ENCODE measurements around the gene SARS1.

The SARS1 gene

DNA sequence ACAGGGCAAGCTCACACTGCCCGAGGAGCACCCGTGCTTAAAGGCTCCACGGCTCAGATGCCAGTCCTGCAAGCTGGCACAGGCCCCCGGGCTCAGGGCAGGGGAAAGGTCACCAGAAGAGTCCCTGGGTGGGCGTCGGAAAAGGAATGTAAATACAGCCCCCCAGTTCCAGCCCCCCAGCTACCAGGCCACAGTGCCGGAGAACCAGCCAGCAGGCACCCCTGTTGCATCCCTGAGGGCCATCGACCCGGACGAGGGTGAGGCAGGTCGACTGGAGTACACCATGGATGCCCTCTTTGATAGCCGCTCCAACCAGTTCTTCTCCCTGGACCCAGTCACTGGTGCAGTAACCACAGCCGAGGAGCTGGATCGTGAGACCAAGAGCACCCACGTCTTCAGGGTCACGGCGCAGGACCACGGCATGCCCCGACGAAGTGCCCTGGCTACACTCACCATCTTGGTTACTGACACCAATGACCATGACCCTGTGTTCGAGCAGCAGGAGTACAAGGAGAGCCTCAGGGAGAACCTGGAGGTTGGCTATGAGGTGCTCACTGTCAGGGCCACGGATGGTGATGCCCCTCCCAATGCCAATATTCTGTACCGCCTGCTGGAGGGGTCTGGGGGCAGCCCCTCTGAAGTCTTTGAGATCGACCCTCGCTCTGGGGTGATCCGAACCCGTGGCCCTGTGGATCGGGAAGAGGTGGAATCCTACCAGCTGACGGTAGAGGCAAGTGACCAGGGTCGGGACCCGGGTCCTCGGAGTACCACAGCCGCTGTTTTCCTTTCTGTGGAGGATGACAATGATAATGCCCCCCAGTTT is 36.9 kb downstream of the SARS1 start:
- no peak for DNase-seq (ENCODE audit: low read depth)

DNA sequence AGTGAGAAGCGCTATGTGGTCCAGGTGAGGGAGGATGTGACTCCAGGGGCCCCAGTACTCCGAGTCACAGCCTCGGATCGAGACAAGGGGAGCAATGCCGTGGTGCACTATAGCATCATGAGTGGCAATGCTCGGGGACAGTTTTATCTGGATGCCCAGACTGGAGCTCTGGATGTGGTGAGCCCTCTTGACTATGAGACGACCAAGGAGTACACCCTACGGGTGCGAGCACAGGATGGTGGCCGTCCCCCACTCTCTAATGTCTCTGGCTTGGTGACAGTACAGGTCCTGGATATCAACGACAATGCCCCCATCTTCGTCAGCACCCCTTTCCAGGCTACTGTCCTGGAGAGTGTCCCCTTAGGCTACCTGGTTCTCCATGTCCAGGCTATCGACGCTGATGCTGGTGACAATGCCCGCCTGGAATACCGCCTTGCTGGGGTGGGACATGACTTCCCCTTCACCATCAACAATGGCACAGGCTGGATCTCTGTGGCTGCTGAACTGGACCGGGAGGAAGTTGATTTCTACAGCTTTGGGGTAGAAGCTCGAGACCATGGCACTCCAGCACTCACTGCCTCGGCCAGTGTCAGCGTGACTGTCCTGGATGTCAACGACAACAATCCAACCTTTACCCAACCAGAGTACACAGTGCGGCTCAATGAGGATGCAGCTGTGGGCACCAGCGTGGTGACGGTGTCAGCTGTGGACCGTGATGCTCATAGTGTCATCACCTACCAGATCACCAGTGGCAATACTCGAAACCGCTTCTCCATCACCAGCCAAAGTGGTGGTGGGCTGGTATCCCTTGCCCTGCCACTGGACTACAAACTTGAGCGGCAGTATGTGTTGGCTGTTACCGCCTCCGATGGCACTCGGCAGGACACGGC is 37.8 kb downstream of the SARS1 start:
- DNase-seq (ENCODE audit: low read depth): no peak

DNA sequence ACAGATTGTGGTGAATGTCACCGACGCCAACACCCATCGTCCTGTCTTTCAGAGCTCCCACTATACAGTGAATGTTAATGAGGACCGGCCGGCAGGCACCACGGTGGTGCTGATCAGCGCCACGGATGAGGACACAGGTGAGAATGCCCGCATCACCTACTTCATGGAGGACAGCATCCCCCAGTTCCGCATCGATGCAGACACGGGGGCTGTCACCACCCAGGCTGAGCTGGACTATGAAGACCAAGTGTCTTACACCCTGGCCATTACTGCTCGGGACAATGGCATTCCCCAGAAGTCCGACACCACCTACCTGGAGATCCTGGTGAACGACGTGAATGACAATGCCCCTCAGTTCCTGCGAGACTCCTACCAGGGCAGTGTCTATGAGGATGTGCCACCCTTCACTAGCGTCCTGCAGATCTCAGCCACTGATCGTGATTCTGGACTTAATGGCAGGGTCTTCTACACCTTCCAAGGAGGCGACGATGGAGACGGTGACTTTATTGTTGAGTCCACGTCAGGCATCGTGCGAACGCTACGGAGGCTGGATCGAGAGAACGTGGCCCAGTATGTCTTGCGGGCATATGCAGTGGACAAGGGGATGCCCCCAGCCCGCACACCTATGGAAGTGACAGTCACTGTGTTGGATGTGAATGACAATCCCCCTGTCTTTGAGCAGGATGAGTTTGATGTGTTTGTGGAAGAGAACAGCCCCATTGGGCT is 38.6 kb downstream of the SARS1 start:
- DNase-seq (ENCODE audit: low read depth): no peak

DNA sequence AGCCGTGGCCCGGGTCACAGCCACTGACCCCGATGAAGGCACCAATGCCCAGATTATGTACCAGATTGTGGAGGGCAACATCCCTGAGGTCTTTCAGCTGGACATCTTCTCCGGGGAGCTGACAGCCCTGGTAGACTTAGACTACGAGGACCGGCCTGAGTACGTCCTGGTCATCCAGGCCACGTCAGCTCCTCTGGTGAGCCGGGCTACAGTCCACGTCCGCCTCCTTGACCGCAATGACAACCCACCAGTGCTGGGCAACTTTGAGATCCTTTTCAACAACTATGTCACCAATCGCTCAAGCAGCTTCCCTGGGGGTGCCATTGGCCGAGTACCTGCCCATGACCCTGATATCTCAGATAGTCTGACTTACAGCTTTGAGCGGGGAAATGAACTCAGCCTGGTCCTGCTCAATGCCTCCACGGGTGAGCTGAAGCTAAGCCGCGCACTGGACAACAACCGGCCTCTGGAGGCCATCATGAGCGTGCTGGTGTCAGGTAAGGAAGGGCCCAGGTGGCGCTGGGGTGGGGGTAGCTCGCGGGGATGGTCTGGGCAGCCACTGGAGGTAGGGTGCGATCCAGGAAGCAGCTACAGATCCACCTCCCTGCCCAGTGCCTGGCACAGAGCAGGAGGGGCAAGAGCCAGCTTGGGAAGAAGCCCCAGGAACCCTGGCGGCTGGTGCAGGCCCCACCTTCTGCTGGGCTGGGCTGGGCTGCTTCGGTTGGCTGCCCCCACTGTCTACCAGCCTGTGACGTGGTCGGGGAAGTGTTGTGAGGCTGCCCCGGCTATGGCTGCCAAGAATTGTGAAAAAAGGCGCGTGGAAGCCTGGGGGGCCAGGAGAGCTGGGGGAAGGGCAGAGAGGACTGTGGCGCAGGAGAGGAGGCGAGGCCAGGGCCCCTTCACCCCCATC is 39.4 kb downstream of the SARS1 start:
- DNase-seq (ENCODE audit: low read depth): no peak

DNA sequence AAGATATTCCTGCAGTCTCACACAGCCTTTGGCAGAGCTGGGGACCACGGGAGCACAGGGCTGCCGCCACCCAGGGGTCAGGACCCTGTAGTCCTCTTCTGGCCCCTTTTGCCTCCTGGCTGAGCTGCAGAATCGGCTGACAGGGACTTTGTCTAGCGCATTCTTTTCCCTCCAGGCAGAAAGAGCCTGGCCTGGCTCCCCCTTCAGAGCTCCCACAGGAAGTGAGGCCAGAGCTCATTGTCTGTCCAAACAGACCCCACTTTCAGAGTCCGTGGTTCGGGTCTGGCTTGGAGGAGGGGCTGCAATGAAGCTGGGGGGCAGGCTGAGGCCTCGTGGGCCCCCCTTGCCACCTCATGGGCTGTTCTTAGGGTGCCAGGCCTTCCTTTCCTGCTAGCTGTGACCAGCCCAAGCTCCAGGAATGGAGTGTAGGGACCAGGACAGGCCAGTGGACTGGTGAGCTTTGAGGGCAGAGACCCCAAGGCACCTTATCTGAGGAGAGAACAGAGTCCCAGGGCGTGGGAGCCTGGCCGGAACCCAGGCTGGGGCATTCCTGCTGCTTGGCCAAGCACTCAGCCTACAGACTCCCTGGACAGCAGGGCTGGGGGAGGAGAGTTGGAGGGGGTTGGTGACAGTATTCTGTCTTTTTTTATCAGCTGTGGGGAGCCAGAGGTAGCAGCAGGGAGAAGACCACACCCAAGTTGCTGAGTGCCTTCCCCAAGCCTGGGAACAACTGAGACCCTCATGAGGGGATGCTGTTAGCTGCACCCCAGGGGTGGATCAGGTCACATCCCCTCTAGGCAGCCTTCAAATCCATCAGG is 40.3 kb downstream of the SARS1 start:
- DNase-seq (ENCODE audit: low read depth): no peak

DNA sequence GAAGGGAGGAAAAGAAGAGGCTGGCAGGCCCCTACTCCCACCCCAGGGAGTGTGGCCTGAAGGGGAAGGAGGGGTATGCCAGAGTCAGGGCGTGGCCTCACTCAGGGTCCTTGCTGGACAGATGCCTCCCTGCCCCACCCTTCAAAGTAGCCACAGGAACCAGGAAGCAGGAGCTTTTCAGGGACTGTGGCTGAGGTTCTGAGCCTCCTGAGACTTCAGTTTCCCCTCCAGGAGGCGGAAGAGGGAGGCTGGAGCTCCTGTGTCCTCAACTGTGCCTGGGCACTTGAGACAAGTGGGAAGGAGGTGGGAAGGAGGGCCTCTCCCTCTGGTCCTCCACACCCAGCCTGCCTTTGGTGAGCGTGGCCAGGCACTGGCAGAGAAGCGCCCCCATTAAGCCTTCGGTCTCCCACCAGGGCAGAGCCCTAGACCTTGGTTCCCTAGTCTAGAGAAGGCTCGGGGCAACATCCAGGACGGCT is 40.9 kb downstream of the SARS1 start:
- no peak for DNase-seq (ENCODE audit: low read depth)

DNA sequence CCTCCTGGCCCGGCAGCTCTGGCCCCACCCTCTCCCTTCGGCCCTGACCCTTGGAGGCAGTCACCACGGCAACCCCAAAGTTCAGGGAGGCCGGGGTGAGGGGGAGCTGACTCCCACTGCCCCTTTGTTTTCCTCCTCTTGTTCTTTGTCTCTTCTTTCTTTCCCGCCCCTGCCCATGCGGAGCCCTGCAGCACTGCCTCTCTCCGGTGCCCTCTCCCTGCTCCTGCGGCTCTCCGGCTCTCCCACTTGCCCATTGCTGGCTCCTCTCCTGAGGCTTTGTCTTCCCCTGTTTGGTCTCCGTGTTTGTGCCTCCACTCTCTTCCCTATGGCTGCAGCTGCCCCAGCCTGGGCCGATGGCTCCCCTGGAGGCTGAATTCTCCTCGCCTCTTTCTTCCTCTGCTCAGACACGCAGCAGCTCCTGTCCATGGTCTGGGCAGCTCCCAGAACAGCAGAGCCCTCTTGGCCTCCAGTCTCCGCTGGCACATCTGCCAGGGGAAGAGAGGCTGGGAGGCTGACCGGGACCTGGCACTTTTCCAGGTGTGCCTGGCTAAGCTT is 41.5 kb downstream of the SARS1 start:
- no peak for DNase-seq (ENCODE audit: low read depth)

DNA sequence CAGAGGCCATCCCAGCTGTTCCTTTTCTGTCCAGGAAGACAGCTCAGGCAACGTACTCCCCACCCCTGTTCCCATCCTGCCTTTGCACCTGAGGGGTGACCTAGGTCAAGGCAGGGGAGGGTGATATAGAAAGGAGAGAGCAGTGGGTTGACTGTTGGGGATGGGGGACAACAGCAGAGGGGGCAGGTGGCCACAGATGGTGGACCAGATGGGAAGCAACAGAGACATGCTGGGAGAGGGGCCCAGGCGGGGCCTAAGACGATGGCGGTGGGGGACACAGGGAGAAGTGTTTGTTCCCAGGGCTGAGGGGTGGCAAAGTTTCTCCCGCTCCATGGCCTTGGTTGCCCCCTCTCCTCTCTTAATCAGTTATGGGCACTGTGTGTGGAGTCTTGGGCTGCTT is 42.0 kb downstream of the SARS1 start:
- DNase-seq (ENCODE audit: low read depth): no peak

DNA sequence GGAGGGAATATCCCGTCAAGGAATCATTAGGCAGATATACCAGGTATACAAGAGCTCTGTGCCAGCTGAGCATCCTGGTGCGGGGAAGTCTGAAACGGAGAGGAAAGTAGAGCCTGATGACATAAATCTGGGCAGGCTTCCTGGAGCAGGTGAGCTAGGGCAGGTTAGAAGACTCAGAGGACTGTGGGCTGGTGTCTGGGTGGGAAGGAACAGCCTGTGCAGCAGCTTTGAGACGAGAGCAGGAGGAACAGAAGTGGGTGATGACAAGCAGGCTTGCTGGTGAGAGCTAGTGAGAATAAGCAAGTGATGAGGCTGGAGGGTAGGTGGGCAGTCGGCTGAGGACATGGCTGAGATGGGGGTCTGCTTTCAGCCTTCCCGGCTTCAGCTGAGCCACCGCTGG is 42.4 kb downstream of the SARS1 start:
- DNase-seq (ENCODE audit: low read depth): no peak

DNA sequence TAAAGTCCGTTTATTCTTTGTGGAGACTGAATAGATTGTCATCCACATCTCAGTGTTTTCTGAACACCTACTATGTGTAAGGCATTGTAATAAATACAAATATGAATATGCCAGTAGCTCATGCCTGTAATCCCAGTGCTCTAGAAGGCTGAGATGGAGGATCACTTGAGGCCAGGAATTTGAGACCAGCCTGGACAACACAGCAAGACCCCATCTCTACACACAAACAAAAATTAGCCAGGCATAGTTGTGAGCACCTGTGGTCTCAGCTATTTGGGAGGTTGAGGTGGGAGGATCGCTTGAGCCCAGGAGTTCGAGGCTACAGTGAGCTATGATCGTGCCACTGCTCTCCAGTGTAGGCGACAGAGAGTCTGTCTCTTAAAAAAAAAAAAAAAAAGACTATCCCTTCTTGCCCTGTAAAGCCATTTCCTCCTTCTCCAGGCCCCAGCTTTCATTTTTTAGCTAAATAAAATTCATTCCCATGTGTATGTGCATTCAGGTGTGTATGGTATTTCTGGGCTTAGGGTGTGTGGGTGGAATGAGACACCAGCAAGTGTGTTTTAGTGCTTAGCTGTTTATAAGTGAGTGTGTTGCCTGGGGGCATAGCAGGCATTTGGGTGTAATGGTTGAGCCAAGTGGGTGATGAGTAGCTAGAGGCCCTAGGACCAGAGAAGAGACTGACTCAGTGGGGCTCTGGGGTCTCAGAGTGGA is 43.4 kb downstream of the SARS1 start:
- no peak for DNase-seq (ENCODE audit: low read depth)

DNA sequence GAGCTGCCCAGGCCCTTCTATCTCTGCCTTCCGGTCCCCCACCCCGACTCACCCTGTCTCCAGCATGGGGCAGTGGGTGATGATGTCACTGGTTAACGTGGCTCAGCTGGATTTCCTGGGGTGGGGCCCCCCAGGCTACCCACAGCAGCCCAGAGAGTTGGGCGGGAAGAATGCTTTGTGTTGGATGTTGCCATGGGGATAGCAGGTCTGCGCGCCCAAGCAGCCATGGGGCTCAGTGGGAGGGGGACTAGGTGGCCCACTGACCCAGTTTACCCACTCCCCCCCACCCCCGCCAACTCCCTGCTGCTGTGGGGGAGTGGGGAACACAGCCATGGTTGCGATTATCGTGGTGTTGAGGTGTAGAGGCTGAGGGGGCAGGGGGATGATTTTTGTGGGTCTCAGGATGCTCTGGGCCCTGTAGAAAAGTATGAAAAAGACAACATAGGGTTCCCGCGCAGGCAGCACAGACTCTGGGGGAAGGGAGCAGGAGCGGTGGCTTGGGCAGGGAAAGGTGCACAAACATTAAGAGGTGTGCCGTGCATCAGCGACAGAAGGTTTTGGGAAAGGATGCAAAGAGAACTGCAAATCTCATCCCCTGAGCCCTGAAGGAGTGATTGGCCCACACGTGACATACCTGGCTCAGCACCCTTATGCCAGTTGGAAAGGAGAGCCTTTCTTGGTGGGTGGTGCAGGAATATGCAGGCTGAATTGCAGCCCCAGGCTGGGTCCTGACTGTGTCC is 44.1 kb downstream of the SARS1 start:
- no peak for DNase-seq (ENCODE audit: low read depth)

DNA sequence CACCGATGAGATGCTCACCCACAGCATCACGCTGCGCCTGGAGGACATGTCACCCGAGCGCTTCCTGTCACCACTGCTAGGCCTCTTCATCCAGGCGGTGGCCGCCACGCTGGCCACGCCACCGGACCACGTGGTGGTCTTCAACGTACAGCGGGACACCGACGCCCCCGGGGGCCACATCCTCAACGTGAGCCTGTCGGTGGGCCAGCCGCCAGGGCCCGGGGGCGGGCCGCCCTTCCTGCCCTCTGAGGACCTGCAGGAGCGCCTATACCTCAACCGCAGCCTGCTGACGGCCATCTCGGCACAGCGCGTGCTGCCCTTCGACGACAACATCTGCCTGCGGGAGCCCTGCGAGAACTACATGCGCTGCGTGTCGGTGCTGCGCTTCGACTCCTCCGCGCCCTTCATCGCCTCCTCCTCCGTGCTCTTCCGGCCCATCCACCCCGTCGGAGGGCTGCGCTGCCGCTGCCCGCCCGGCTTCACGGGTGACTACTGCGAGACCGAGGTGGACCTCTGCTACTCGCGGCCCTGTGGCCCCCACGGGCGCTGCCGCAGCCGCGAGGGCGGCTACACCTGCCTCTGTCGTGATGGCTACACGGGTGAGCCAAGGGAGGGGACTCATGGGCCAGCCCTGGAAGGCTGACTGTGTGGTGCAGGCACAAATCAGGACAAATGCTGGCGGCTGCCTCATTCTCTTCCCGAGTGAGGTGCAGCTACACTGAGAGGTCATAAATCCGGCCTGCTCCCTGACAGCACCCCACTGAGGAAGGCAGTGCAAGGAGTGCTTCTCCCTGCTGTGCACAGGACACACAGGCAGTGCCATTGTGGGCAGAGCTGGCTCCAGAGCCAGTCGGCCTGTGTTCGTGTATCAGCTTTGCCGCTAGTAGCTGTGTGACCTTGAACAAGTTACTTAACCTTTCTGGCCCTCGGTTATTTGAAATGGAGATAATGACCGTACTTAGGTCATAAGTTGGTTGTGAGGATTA is 45.1 kb downstream of the SARS1 start:
- no peak for DNase-seq (ENCODE audit: low read depth)

DNA sequence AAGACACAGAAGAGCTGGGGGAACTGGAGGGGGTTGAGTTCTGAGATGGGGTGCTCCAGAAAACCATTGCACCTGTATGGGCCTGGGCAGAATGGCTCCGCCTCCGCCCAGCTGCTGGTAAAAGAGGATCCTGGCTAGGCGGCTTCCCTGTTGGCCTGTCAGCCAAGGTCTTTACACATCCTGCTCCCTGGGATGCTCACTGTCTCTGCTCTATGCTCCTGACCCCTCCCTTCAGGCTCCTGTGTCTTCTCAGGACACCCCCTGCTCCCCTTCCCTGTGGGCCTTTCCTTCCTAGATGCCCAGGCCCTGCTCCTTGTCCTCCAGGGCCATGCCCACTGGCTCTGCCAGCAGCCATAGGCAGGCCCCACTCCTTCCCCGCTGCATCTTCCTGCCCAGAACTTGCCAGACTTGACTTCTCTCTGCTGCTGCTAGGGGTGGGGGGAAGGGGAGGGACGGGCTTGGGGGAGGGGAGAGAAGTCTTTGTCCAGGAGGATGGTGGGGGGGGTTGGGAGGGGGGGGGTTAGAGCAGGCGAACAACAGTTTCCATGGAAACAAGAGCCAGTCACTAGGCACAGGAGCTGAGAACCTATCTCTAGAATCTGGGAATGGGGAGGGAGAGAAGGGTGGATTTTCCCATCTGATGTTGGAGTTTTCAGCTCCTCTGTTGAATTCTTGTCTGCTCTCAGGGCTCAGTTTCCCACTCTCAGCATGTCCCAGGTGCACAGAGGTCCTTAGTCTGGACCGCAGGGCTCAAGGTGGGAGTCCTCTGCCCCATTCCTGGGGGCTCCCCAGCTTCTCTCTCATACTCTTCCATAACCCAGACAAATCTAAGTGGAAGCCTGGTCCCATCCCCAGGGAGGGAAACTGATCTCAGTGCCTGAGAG is 46.2 kb downstream of the SARS1 start:
- no peak for DNase-seq (ENCODE audit: low read depth)

DNA sequence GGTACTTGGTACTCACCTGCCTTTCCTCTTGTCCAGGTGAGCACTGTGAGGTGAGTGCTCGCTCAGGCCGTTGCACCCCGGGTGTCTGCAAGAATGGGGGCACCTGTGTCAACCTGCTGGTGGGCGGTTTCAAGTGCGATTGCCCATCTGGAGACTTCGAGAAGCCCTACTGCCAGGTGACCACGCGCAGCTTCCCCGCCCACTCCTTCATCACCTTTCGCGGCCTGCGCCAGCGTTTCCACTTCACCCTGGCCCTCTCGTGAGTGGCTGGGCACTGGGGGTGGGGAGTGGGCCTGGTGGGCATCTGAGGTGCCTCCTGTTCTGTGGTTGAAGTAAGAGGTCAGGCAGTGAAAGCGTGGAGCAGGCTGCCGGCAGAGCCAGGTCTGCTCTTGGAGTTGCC is 47.3 kb downstream of the SARS1 start:
- DNase-seq (ENCODE audit: low read depth): no peak

DNA sequence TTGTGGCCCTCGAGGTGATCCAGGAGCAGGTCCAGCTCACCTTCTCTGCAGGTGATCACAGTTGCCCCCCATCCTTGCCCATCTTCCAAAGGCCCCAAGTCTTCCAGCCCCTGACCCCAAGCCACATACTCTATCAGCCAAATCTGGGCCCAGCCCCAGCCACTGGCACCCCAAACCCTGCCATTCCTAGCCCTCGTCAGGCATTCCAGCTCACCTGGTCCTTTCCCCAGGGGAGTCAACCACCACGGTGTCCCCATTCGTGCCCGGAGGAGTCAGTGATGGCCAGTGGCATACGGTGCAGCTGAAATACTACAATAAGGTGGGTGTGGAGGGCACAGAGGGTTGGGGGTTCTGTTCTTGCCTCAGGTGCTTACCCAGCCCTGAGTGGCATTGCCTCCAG is 47.9 kb downstream of the SARS1 start:
- no peak for DNase-seq (ENCODE audit: low read depth)

DNA sequence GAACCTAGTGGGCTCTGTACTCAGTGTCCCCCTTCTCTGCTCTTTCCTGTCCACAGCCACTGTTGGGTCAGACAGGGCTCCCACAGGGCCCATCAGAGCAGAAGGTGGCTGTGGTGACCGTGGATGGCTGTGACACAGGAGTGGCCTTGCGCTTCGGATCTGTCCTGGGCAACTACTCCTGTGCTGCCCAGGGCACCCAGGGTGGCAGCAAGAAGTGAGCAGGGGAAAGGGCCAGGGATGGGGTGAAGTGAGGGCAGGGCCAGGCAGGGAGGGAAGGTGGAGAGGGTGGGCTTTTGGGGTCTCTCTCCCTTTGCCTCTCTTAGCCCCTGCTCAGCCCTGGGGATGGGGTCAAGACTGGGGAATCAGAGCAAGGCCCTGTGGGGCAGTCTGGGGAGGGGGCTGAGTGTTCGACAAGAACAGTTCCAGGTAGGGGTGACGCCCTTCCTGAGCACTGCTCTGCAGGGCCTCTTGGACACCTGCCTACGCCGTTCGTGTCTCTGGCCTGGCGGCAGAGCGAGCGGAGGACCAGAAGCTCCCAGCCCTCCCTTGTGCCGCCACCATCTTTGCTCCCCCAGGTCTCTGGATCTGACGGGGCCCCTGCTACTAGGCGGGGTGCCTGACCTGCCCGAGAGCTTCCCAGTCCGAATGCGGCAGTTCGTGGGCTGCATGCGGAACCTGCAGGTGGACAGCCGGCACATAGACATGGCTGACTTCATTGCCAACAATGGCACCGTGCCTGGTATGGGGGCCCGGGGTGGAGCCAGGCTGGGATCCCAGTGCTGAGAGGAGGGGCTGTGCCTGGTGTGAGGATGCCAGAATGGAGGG is 48.7 kb downstream of the SARS1 start:
- DNase-seq (ENCODE audit: low read depth): no peak
